PC-9 (cell line): ENCODE data around the gene TAF6. TPM values are rescaled to one million over a fixed set of nuclear protein-coding genes. Genes with fewer than 3 reads are reported as not detected.

Experiments
- BruUV-seq: library from RNA; stranded (reverse); fragments of 400-500 nt; replicated peaks from 2 replicates; lab custom pipeline; 2021; lab: Mats Ljungman, UMichigan
- CTCF ChIA-PET: fragments of 300-600 bp; sonication (Branson Sonifier 250); formaldehyde crosslinking; loops from one replicate; lab custom pipeline; 2022; ENCODE audit warnings: antibody characterized with exemption; lab: Charles Lee
- POLR2A ChIA-PET: fragments of 300-600 bp; sonication (Branson Sonifier 250); formaldehyde crosslinking; loops from one replicate; lab custom pipeline; 2022; ENCODE audit warnings: antibody characterized with exemption; ENCODE audit not compliant: unreplicated experiment; lab: Charles Lee
- DNase-seq, 2 experiments: peaks; one replicate each; pipeline versions ENCODE4 v3.0.0 to v3.0.0-alpha.2; 2015 to 2022; ENCODE audit warnings: mixed read lengths in 1 of 2
- H2AFZ ChIP-seq: fragments of 200-600 bp; sonication (generic); 2 replicates; pipeline ENCODE4 v1.8.1; 2017; ENCODE audit warnings: antibody characterized with exemption
- H3F3A ChIP-seq: fragments of 200-600 bp; sonication (generic); 2 replicates; pipeline ENCODE4 v1.8.1; 2017; ENCODE audit warnings: antibody characterized with exemption, mild to moderate bottlenecking, low read depth; ENCODE audit not compliant: insufficient read depth
- H3K27ac ChIP-seq: fragments of 200-600 bp; sonication (generic); 2 replicates; pipeline ENCODE4 v1.6.1; 2016; ENCODE audit warnings: mixed run types
- H3K27me3 ChIP-seq: fragments of 200-600 bp; sonication (generic); 2 replicates; pipeline ENCODE4 v1.6.1; 2016; ENCODE audit warnings: low read depth, mixed run types; ENCODE audit not compliant: insufficient read depth
- H3K36me3 ChIP-seq: fragments of 200-600 bp; sonication (generic); 2 replicates; pipeline ENCODE4 v1.6.1; 2016; ENCODE audit warnings: low read depth, mixed run types
- H3K4me1 ChIP-seq: fragments of 200-600 bp; sonication (generic); replicated peaks from 2 replicates; pipeline ENCODE4 v1.6.1; 2016; ENCODE audit warnings: mixed run types; ENCODE audit not compliant: insufficient read depth
- H3K4me2 ChIP-seq: fragments of 200-600 bp; sonication (generic); 2 replicates; pipeline ENCODE4 v1.6.1; 2017; ENCODE audit warnings: mixed run types
- H3K4me3 ChIP-seq: fragments of 200-600 bp; sonication (generic); 2 replicates; pipeline ENCODE4 v1.6.1; 2016; ENCODE audit warnings: mixed run types
- H3K79me2 ChIP-seq: fragments of 200-600 bp; sonication (generic); 2 replicates; pipeline ENCODE4 v1.6.1; 2017; ENCODE audit warnings: low read depth, mixed run types
- H3K9me2 ChIP-seq: fragments of 200-600 bp; sonication (generic); 2 replicates; pipeline ENCODE4 v1.8.1; 2017; ENCODE audit warnings: mild to moderate bottlenecking; ENCODE audit not compliant: insufficient read depth
- H3K9me3 ChIP-seq: fragments of 200-600 bp; sonication (generic); 2 replicates; pipeline ENCODE4 v1.8.1; 2016; ENCODE audit warnings: low read depth; ENCODE audit not compliant: insufficient read depth
- H4K20me1 ChIP-seq: fragments of 200-600 bp; sonication (generic); 2 replicates; pipeline ENCODE4 v1.8.1; 2017; ENCODE audit not compliant: insufficient read depth
- EZH2 ChIP-seq: fragments of 200-600 bp; sonication (generic); IDR thresholded peaks from 2 replicates; pipeline ENCODE4 v1.8.0; 2017; ENCODE audit warnings: antibody characterized with exemption, low read depth
- intact Hi-C: fragments of 100-400 bp; cut with micrococcal nuclease; formaldehyde crosslinking; loops from one replicate; pipeline ENCODE4 v1.10.0; 2022; ENCODE audit not compliant: unreplicated experiment
- total RNA-seq: library from RNA; stranded (reverse); gene quantifications from 2 replicates; pipeline ENCODE4 v1.2.3, GENCODE V29; 2021
- TF ChIP-seq, protein P1 (sequence below): fragments of 200-600 bp; sonication (generic); conservative IDR thresholded peaks from 2 replicates; pipeline ENCODE4 v1.6.1; 2017; ENCODE audit warnings: mixed run types, antibody characterized with exemption, mild to moderate bottlenecking, moderate library complexity

Gene TAF6
- total RNA-seq, 1 experiment from 2014 or later = 91.4 TPM

DNA sequence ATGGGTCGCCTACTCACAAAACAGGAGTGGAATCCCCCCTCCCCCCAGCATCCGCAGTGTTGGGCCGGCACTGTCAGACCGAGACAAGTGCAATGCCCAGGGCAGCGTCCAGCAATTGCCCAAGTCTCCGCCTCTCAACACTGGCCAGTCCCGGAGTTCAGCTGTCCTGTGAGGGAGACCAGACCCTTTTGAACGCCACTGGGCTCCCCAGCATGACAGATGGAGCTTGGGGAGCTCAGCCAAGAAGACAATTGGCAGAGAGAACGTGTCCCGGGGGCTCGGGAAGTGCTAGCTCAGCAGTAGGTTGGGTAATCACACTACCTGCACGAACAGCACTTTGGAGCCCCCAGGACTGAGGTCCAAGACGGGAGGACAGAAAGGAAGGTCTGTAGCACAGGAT lies 25.7 kb downstream of the TAF6 start:
- Histone ChIP-seq H3K36me3 (peaks cover 37% of the 10 kb centered on the region), H4K20me1 (peaks cover 22% of the 10 kb centered on the region; the same call in 1 of the 2 replicates), H3K79me2 (peaks cover 27% of the 10 kb centered on the region), H3K27me3 (no peaks in the 10 kb centered on the region), H3K4me2 (no peak overlapping the region), H3K27ac (no peak overlapping the region), H3K4me3 (no peak overlapping the region), H3K9me2 (no peaks in the 10 kb centered on the region), H2AFZ (no peak overlapping the region), H3F3A (peaks cover 91% of the 10 kb centered on the region), H3K9me3 (no peaks in the 10 kb centered on the region), H3K4me1 (peaks cover 10% of the 10 kb centered on the region)
- no TSS peak for BruUV-seq
- ChIA-PET CTCF (no interaction called here), POLR2A (no interaction called here)
- intact Hi-C loops = no loop called here
- TF ChIP-seq, protein P1, sequence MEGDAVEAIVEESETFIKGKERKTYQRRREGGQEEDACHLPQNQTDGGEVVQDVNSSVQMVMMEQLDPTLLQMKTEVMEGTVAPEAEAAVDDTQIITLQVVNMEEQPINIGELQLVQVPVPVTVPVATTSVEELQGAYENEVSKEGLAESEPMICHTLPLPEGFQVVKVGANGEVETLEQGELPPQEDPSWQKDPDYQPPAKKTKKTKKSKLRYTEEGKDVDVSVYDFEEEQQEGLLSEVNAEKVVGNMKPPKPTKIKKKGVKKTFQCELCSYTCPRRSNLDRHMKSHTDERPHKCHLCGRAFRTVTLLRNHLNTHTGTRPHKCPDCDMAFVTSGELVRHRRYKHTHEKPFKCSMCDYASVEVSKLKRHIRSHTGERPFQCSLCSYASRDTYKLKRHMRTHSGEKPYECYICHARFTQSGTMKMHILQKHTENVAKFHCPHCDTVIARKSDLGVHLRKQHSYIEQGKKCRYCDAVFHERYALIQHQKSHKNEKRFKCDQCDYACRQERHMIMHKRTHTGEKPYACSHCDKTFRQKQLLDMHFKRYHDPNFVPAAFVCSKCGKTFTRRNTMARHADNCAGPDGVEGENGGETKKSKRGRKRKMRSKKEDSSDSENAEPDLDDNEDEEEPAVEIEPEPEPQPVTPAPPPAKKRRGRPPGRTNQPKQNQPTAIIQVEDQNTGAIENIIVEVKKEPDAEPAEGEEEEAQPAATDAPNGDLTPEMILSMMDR = no peak
- TF ChIP-seq EZH2 = no peak
- no peak for DNase-seq

GRCh38 chr7:100093054-100093453 lies 26.1 kb downstream of the TAF6 start:
- POLR2A ChIA-PET = no interaction called here

GRCh38 chr7:100091411-100092181 lies 27.6 kb downstream of the TAF6 start:
- intact Hi-C loops = no loop called here
- Histone ChIP-seq H3K9me2 (no peaks in the 10 kb centered on the region), H2AFZ (no peak overlapping the region), H3K9me3 (no peaks in the 10 kb centered on the region), H3K27ac (no peak overlapping the region), H3K79me2 (peaks cover 10% of the 10 kb centered on the region), H3K27me3 (no peaks in the 10 kb centered on the region), H3K4me2 (no peak overlapping the region), H4K20me1 (peaks cover 22% of the 10 kb centered on the region; the same call in 1 of the 2 replicates), H3K4me1 (peaks cover 26% of the 10 kb centered on the region), H3K36me3 (peaks cover 20% of the 10 kb centered on the region), H3K4me3 (no peak overlapping the region), H3F3A (peaks cover 84% of the 10 kb centered on the region)
- ChIA-PET CTCF (interaction anchor here (0.6 kb wide), 1 partner anchor 13 kb away, joined by 3 read pairs; no protein-coding TSS in a partner anchor), POLR2A (interaction anchor here (0.5 kb wide), 1 partner anchor 9 kb away, joined by 5 read pairs; no protein-coding TSS in a partner anchor)
- TF ChIP-seq, protein P1 = no peak
- TF ChIP-seq EZH2 = no peak
- DNase-seq = peak in 1 of 2 experiments; percentile 41
- no TSS peak for BruUV-seq

More at GRCh38 chr7:100093054-100093453, 26.1 kb downstream of the TAF6 start:
- H3K27me3 ChIP-seq = no peaks in the 10 kb centered on the region
- no peak for DNase-seq
- H4K20me1 ChIP-seq = peaks cover 22% of the 10 kb centered on the region; the same call in 1 of the 2 replicates
- TSS peak; percentile 1 for BruUV-seq
- no peak for TF ChIP-seq EZH2
- TF ChIP-seq, protein P1 = no peak
- no peak overlapping the region for H3K4me2 ChIP-seq
- H3K79me2 ChIP-seq = peaks cover 22% of the 10 kb centered on the region
- no peaks in the 10 kb centered on the region for H3K9me3 ChIP-seq
- no peak overlapping the region for H3K27ac ChIP-seq
- peaks cover 32% of the 10 kb centered on the region for H3K36me3 ChIP-seq
- peaks cover 14% of the 10 kb centered on the region for H3K4me1 ChIP-seq
- H3K4me3 ChIP-seq = no peak overlapping the region
- CTCF ChIA-PET = no interaction called here
- H3K9me2 ChIP-seq = no peaks in the 10 kb centered on the region
- H3F3A ChIP-seq = peaks cover 86% of the 10 kb centered on the region
- H2AFZ ChIP-seq = no peak overlapping the region
- intact Hi-C loops = no loop called here
